ENCODE results near the gene SCN4A. TPM values are rescaled to one million over a fixed set of nuclear protein-coding genes. Genes with fewer than 3 reads are reported as not detected.

SCN4A gene
- total and polyA plus RNA-seq, 2 of the 13 experiments (the other 11 are each of a cell fraction or from before 2014, with no cell fraction given), result 0.02 to 0.03 TPM

GRCh38 chr17:64007838-64008282 is 35.1 kb upstream of the SCN4A start (continued):
- TF ChIP-seq RBM39 (IDR thresholded peaks at IDR 0.05; ENCODE audit: low read depth, low read length, poor library complexity, severe bottlenecking) (no peak), TBX2 (CRISPR knock-in tag; IDR thresholded peaks at IDR 0.05; ENCODE audit: borderline replicate concordance) (peak; percentile 43; the same call in 1 of the 2 replicates), CHCHD3 (CRISPR knock-in tag; IDR thresholded peaks at IDR 0.05) (no peak), ARNT2 (CRISPR knock-in tag; IDR thresholded peaks at IDR 0.05; ENCODE audit: low read depth) (no peak), ZMYM4 (CRISPR knock-in tag; IDR thresholded peaks at IDR 0.05) (no peak), ZNF543 (CRISPR knock-in tag; IDR thresholded peaks at IDR 0.05) (0 out of 2 replicates have a peak, but pooled peaks have one; percentile 38), SP1 (IDR thresholded peaks at IDR 0.05) (no peak), SP1 (CRISPR knock-in tag; IDR thresholded peaks at IDR 0.05) (0 out of 2 replicates have a peak, but pooled peaks have one; percentile 10), NCOA5 (CRISPR knock-in tag; IDR thresholded peaks at IDR 0.05) (no peak), SIN3A (IDR thresholded peaks at IDR 0.05; ENCODE audit: borderline replicate concordance, low read depth, low read length) (no peak), HINFP (CRISPR knock-in tag; IDR thresholded peaks at IDR 0.05; ENCODE audit: low read depth) (0 out of 2 replicates have a peak, but pooled peaks have one; percentile 29), NR2F1 (CRISPR knock-in tag; IDR thresholded peaks at IDR 0.05) (peak; percentile 26 to 60; a peak in 1 of 4 replicates), RBAK (CRISPR knock-in tag; IDR thresholded peaks at IDR 0.05) (0 out of 2 replicates have a peak, but pooled peaks have one; percentile 37), ZNF574 (CRISPR knock-in tag; IDR thresholded peaks at IDR 0.05) (no peak), E2F5 (CRISPR knock-in tag; conservative IDR thresholded peaks at IDR 0.05) (no peak), MED8 (CRISPR knock-in tag; IDR thresholded peaks at IDR 0.05; ENCODE audit: insufficient replicate concordance) (peak; percentile 27), NR2C2 (CRISPR knock-in tag; IDR thresholded peaks at IDR 0.05; ENCODE audit: borderline replicate concordance) (no peak), ZNF761 (CRISPR knock-in tag; conservative IDR thresholded peaks at IDR 0.05) (0 out of 2 replicates have a peak, but pooled peaks have one; percentile 45), PRPF4 (IDR thresholded peaks at IDR 0.05; ENCODE audit: low read depth, low read length, poor library complexity, severe bottlenecking) (no peak)

All from HepG2 (cell line).